WTC11 (cell line): ENCODE measurements around the gene FRYL.

ENCODE experiments used
- JAZF1 ChIP-seq: fragments of 250-450 bp; sonication (Bioruptor Pico); IDR thresholded peaks from 2 replicates; pipeline ENCODE4 v1.9.0; 2021; ENCODE audit warnings: moderate library complexity, mild to moderate bottlenecking, inconsistent platforms
- NR2C2 ChIP-seq: sonication (generic); formaldehyde crosslinking; IDR thresholded peaks from 2 replicates; pipeline ENCODE4 v1.8.0; 2022; ENCODE audit warnings: mild to moderate bottlenecking, missing genetic modification reagents
- TEAD4 ChIP-seq: sonication (generic); formaldehyde crosslinking; IDR thresholded peaks from 2 replicates; pipeline ENCODE4 v1.8.0; 2022; ENCODE audit warnings: mild to moderate bottlenecking, missing genetic modification reagents
- ZNF121 ChIP-seq: sonication (generic); formaldehyde crosslinking; IDR thresholded peaks from 2 replicates; pipeline ENCODE4 v1.8.0; 2023; ENCODE audit warnings: missing genetic modification reagents
- ZNF138 ChIP-seq: sonication (generic); formaldehyde crosslinking; conservative IDR thresholded peaks from 2 replicates; pipeline ENCODE4 v1.8.1; 2022; ENCODE audit warnings: mild to moderate bottlenecking, moderate library complexity, missing genetic modification reagents
- TF ChIP-seq, protein P1 (sequence below): sonication (generic); formaldehyde crosslinking; IDR thresholded peaks from 2 replicates; pipeline ENCODE4 v1.8.0; 2022; ENCODE audit warnings: mild to moderate bottlenecking, missing genetic modification reagents
- TF ChIP-seq, protein P2 (sequence below): fragments of 200-600 bp; IDR thresholded peaks from 2 replicates; pipeline ENCODE4 v1.8.0; 2022; ENCODE audit warnings: antibody characterized with exemption
- TF ChIP-seq, protein P3 (sequence below): sonication (generic); formaldehyde crosslinking; IDR thresholded peaks from 2 replicates; pipeline ENCODE4 v1.8.1; 2023; ENCODE audit warnings: mild to moderate bottlenecking, missing genetic modification reagents, borderline replicate concordance

DNA sequence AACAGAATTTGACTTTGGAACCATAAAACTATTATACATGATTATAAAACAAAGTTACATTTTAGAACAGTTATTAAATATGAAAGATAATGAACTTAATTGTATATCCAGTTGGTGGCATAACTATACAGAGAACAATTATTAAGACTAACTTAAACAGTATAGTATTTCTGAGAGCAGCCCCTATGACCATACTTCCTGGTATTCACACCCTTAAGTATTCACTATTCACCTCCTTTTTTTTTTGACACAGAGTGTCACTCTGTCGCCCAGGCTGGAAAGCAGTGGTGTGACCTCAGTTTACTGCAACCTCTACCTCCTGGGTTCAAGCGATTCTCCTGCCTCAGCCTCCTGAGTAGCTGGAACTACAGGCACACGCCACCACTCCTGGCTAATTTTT, 74.5 kb downstream of the FRYL start:
- TF ChIP-seq JAZF1 (CRISPR knock-in tag) = no peak
- TF ChIP-seq, protein P1, sequence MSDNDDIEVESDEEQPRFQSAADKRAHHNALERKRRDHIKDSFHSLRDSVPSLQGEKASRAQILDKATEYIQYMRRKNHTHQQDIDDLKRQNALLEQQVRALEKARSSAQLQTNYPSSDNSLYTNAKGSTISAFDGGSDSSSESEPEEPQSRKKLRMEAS = no peak
- TF ChIP-seq, protein P2, sequence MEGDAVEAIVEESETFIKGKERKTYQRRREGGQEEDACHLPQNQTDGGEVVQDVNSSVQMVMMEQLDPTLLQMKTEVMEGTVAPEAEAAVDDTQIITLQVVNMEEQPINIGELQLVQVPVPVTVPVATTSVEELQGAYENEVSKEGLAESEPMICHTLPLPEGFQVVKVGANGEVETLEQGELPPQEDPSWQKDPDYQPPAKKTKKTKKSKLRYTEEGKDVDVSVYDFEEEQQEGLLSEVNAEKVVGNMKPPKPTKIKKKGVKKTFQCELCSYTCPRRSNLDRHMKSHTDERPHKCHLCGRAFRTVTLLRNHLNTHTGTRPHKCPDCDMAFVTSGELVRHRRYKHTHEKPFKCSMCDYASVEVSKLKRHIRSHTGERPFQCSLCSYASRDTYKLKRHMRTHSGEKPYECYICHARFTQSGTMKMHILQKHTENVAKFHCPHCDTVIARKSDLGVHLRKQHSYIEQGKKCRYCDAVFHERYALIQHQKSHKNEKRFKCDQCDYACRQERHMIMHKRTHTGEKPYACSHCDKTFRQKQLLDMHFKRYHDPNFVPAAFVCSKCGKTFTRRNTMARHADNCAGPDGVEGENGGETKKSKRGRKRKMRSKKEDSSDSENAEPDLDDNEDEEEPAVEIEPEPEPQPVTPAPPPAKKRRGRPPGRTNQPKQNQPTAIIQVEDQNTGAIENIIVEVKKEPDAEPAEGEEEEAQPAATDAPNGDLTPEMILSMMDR = no peak
- TF ChIP-seq, protein P3, sequence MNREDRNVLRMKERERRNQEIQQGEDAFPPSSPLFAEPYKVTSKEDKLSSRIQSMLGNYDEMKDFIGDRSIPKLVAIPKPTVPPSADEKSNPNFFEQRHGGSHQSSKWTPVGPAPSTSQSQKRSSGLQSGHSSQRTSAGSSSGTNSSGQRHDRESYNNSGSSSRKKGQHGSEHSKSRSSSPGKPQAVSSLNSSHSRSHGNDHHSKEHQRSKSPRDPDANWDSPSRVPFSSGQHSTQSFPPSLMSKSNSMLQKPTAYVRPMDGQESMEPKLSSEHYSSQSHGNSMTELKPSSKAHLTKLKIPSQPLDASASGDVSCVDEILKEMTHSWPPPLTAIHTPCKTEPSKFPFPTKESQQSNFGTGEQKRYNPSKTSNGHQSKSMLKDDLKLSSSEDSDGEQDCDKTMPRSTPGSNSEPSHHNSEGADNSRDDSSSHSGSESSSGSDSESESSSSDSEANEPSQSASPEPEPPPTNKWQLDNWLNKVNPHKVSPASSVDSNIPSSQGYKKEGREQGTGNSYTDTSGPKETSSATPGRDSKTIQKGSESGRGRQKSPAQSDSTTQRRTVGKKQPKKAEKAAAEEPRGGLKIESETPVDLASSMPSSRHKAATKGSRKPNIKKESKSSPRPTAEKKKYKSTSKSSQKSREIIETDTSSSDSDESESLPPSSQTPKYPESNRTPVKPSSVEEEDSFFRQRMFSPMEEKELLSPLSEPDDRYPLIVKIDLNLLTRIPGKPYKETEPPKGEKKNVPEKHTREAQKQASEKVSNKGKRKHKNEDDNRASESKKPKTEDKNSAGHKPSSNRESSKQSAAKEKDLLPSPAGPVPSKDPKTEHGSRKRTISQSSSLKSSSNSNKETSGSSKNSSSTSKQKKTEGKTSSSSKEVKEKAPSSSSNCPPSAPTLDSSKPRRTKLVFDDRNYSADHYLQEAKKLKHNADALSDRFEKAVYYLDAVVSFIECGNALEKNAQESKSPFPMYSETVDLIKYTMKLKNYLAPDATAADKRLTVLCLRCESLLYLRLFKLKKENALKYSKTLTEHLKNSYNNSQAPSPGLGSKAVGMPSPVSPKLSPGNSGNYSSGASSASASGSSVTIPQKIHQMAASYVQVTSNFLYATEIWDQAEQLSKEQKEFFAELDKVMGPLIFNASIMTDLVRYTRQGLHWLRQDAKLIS = no peak
- TF ChIP-seq ZNF138 (CRISPR knock-in tag) = no peak
- TF ChIP-seq NR2C2 (CRISPR knock-in tag) = no peak
- no peak for TF ChIP-seq ZNF121 (CRISPR knock-in tag)
- no peak for TF ChIP-seq TEAD4 (CRISPR knock-in tag)
